ENCODE results near the gene NIPBL. TPM values are rescaled to one million over a fixed set of nuclear protein-coding genes. Genes with fewer than 3 reads are reported as not detected.

NIPBL gene
- total RNA-seq, 1 experiment from 2014 or later = 61.3 TPM

DNA sequence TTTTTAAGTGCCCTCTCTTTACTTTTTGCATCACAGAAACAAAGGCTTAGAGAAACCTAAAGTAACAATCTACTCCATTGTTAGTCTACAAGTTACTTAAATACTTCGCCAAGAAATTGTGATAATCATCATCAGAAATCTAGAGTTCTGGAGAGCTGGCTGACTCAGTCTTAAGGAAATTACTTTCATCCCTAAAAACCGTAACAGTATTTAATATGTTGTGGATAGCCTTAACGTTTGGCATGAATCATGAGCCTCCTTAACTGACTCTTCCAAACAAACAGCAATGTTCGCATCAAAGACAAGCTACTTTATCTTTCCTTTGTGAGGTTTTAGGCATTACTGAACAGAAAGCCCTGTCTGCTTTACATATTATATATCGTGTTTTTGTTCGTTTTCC is 128.7 kb downstream of the NIPBL start:
- Histone ChIP-seq H3K23me2 (ENCODE audit: insufficient read length, low read depth, low read length, poor library complexity, severe bottlenecking) (no peaks in the 10 kb centered on the region), H3K79me2 (ENCODE audit: insufficient read depth, low read length) (no peaks in the 10 kb centered on the region), H3K4ac (ENCODE audit: low read depth, low read length) (no peak overlapping the region), H4K91ac (ENCODE audit: insufficient read length, low read depth, low read length) (no peak overlapping the region), H3K23ac (ENCODE audit: insufficient read length, low read depth, low read length) (no peak overlapping the region), H2AK5ac (ENCODE audit: insufficient read length, low read length) (no peak overlapping the region), H4K8ac (replicated peaks; ENCODE audit: insufficient read length, low read depth, low read length) (no peak overlapping the region), H4K20me1 (ENCODE audit: control insufficient read depth, insufficient read depth, insufficient read length) (no peaks in the 10 kb centered on the region), H3K9me3 (ENCODE audit: control insufficient read depth, low read depth, low read length) (no peaks in the 10 kb centered on the region), H2BK20ac (ENCODE audit: low read depth, low read length, poor library complexity, severe bottlenecking) (no peak overlapping the region), H3K4me2 (ENCODE audit: insufficient read depth, insufficient read length, low read length) (no peak overlapping the region), H2BK15ac (ENCODE audit: low read depth, low read length) (no peak overlapping the region), H3K4me1 (ENCODE audit: insufficient read depth, low read length) (no peaks in the 10 kb centered on the region), H3K27me3 (ENCODE audit: insufficient read depth, low read length) (no peaks in the 10 kb centered on the region), H3K9ac (ENCODE audit: extremely low read depth, insufficient read length, low read length) (no peak overlapping the region), H3K27ac (ENCODE audit: insufficient read length, low read depth, low read length) (no peak overlapping the region), H2BK120ac (ENCODE audit: low read depth, low read length, poor library complexity, severe bottlenecking) (no peak overlapping the region), H3K14ac (ENCODE audit: insufficient read depth, low read length) (no peak overlapping the region), H3T11ph (ENCODE audit: low read length) (no peak overlapping the region), H2BK12ac (ENCODE audit: insufficient read length, low read depth, low read length) (no peak overlapping the region), H4K5ac (ENCODE audit: insufficient read length, low read depth, low read length) (no peak overlapping the region), H2BK5ac (ENCODE audit: insufficient read length, low read length) (no peak overlapping the region), H3K18ac (ENCODE audit: insufficient read length, low read depth, low read length) (no peak overlapping the region), H3K79me1 (ENCODE audit: insufficient read depth, low read depth, low read length, poor library complexity, severe bottlenecking) (no peaks in the 10 kb centered on the region), H3K56ac (ENCODE audit: insufficient read length, low read depth, low read length) (no peak overlapping the region), H2AFZ (ENCODE audit: low read length) (no peak overlapping the region)
- H3K27ac Mint-ChIP-seq = no peak overlapping the region; a peak in 1 of 7 replicates
- H3K27me3 Mint-ChIP-seq (ENCODE audit: low read depth) = no peaks in the 10 kb centered on the region
- H3K9me3 Mint-ChIP-seq = no peaks in the 10 kb centered on the region
- peaks cover 9 to 49% (median 41%) of the 10 kb centered on the region in 3 experiments; a peak in 6 of 7 replicates for H3K36me3 Mint-ChIP-seq (ENCODE audit: insufficient read depth in 1 of 3, low read depth in 3 of 3)
- no CpG with 5 or more reads among the region's 6 CpGs for WGBS (ENCODE audit: extremely low coverage, insufficient read length, low lambda C conversion rate)
- DNase-seq = no peak
- TF ChIP-seq, protein P1, sequence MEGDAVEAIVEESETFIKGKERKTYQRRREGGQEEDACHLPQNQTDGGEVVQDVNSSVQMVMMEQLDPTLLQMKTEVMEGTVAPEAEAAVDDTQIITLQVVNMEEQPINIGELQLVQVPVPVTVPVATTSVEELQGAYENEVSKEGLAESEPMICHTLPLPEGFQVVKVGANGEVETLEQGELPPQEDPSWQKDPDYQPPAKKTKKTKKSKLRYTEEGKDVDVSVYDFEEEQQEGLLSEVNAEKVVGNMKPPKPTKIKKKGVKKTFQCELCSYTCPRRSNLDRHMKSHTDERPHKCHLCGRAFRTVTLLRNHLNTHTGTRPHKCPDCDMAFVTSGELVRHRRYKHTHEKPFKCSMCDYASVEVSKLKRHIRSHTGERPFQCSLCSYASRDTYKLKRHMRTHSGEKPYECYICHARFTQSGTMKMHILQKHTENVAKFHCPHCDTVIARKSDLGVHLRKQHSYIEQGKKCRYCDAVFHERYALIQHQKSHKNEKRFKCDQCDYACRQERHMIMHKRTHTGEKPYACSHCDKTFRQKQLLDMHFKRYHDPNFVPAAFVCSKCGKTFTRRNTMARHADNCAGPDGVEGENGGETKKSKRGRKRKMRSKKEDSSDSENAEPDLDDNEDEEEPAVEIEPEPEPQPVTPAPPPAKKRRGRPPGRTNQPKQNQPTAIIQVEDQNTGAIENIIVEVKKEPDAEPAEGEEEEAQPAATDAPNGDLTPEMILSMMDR (conservative IDR thresholded peaks at IDR 0.05) = no peak
- no peak overlapping the region for H3K4me3 Mint-ChIP-seq
- H3K4me1 Mint-ChIP-seq = no peaks in the 10 kb centered on the region

All from H9 (cell line).